GM21576 (cell line): ENCODE measurements around the gene OR10A2.
"Not testable (repeated sequence)": the region's sequence is repeated elsewhere in the genome, so short reads cannot be mapped to it uniquely, and the experiment has no call there.

Experiments used
- ATAC-seq: cut with Tn5 transposase; IDR thresholded peaks from one replicate; pipeline ENCODE4 v1.9.1; 2021; ENCODE audit warnings: mild to moderate bottlenecking, moderate library complexity; ENCODE audit not compliant: unreplicated experiment

Gene OR10A2

DNA sequence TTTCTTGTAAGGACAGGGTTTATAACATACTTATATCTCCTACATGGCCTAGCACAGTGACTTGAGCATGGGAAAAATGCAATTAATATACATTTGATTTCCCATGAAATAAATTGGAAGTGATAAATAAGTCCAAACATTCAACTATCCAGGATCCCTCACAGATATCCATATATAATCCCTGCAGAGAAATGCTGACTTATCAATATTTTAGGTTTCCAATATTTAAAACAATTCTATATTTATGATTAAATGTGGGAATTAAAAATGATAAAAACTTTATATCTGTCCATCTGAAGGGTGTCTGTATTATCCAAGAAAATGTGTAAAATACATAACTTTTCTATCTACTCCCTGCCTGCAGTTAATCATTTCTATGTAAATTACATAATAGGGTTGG lies 19.9 kb downstream of the OR10A2 start:
- ATAC-seq = no peak

DNA sequence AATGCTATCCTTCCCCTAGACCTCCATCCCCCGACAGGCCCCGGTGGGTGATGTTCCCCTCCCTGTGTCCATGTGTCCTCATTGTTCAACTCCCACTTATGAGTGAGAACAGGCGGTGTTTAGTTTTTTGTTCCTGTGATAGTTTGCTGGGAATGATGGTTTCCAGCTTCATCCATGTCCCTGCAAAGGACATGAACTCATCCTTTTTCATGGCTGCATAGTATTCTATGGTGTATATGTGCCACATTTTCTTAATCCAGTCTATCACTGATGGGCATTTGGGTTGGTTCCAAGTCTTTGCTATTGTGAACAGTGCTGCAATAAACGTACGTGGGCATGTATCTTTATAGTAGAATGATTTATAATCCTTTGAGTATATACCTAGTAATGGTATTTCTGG lies 24.9 kb downstream of the OR10A2 start:
- not testable (repeated sequence) for ATAC-seq

DNA sequence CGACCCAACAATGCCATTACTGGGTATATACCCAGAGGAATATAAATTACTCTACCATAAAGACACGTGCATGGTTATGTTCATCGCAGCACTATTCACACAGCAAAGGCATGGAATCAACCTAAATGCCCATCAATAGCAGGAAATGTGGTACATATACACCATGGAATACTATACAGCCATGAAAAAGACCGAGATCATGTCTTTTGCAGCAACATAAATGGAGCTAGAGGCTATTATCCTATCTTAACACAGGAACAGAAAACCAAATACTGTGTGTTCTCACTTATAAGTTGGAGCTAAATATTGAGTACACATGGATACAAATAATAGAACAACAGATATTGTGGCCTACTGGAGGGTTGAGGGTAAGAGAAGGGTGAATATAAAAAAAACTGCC lies 26.0 kb downstream of the OR10A2 start:
- ATAC-seq = no peak

DNA sequence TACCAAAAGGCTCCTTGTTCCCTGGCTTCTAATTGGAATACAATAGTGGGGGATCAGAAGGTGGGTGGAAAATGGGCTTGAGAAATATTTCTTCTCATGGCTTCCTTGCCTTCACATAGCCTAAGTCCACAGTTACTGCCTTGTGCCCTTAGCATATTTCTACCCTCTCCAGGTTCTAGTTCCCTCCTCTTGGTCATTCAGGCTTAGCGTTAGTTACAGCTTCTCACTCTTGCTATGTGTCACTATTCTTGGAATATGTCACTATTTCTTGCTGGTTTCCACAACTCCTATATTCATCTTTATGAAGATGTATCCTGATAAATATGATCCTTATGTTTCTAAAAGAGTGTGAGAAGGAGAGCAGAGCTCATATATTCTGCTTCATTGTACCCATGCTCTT lies 27.0 kb downstream of the OR10A2 start:
- no peak for ATAC-seq

DNA sequence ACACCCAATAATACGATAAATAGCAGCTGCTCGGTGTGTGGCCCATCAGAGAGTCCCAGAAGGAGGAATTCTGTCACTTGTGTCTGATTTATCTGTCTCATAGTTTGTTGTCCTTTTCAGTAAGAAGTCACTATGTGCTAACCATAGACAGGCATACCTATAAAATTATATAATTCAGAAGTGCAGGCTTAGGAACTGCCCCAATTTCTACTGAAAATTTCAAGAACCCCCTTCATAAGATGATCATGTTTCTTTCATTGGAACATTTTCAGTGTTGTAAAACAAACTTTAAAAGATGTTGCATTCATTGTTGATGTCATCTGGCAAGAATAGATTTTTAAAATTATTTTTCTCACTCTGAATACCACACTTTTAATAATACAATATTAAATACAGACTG lies 29.5 kb downstream of the OR10A2 start, which contains the start of gene OR2D2:
Gene OR2D2 (minus strand): TSS at position 101 of the 400 bp plus-strand sequence. CDS start 0 bp downstream, at position 101.
- ATAC-seq = no peak

DNA sequence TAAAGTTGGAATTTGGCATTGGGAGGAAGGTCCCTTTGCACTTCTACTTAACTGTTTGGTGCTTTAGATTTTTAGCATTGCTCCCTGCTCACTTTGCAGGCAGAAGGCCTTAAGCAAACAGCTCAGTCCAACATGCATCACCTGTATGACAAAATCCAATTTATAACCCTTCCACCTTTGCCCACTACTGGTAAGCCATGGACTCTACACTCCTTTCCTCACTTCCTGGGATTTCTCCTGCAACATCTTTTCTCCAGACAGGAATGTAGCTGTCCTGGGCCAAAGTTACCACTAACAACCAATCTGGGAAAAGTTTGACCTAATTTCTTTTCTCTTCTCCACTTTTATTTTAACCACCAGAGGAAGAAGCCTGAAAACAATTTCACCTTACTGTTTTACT lies 31.2 kb downstream of the OR10A2 start:
- no peak for ATAC-seq

DNA sequence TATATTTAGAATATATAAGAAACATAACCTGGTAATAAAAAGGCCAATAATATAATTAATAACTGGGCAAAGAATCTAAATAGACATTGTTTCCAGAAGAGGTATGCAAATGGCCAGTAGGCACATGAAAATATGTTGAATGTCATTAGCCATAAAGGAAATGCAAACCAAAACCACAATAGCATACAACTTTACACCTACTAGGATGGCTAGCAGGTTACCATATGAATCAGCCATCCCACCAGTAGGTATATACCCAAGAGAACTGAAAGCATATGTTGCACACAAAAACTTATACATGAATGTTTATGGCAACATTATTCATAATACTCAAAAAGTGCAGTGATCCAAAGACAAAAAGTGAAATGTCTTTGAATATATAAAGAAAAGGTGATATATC lies 32.2 kb downstream of the OR10A2 start:
- ATAC-seq = peak; percentile 89

DNA sequence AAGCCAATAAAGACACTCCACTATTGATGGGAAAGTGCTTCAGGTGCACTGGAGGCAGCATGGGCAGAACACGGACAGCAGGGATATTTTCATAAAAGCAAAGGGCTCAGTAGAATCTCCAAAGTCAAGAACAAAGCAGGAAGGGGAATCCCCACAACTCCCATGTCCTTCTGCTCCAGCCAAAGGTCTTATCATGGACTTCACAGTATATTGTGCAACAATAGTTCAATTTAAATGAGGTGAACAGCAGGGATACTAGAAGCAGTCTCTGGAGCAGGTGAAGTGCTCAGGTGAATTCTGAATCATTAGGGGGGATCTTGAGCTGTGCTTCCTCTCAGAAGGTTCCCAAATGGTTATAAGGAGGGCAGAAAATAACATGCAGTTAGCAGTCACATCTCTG lies 36.1 kb downstream of the OR10A2 start:
- no peak for ATAC-seq

DNA sequence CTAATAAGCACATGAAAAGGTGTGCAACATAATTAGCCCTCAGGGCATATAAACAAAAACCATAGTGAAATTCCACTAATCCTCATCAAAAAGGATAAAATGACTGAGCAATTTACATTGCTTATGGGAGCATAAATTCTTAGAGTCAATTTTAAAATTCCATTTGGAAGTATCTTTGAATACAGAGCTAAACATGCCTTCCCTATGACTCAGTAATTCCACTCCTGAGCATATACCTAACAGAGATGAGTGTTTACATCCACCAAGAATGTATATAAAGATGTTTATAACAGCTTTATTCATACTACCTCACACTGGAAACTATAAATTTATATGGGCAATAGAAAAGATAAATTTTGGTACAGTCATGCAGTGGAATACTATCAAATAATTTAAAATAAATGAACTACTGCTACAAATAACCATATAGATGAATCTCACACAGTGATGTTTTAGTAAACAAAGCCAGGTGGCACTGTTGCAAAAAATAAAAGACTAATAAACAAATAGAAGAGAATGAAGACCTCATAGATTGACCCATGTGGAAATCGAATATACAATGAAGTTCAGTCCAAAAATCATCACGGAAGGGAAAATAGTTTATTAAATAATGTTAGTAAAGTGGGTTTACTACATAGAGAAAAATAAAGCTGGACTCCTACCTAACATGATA lies 37.6 kb downstream of the OR10A2 start:
- ATAC-seq = no peak

DNA sequence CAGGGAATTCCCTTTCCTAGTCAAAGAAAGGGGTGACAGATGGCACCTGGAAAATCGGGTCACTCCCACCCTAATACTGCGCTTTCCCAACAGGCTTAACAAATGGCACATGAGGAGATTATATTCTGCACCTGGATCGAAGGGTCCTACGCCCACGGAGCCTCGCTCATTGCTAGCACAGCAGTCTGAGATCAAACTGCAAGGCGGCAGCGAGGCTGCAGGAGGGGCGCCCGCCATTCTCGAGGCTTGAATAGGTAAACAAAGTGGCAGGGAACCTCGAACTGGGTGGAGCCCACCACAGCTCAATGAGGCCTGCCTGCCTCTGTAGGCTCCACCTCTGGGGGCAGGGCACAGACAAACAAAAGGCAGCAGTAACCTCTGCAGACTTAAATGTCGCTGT lies 41.9 kb downstream of the OR10A2 start:
- not testable (repeated sequence) for ATAC-seq

DNA sequence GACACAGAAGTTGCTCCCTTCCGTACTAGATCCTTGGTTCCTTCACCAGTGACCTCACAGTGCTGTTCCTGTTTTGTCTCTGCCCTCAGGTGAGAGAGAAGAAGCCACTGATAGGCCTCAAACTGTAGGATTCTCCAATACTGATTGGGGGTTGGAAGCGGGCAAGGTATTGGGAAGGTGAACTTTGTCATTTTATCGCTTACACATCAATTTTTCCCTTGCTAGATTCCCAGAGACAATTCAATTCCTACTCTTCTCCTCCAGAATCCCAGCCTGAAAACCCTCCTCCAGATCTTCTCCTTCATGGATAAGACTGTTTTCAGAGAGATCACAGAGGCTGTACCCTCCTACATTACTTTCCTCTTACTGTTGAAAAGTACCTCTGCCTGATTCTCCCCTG lies 48.5 kb downstream of the OR10A2 start:
- no peak for ATAC-seq

DNA sequence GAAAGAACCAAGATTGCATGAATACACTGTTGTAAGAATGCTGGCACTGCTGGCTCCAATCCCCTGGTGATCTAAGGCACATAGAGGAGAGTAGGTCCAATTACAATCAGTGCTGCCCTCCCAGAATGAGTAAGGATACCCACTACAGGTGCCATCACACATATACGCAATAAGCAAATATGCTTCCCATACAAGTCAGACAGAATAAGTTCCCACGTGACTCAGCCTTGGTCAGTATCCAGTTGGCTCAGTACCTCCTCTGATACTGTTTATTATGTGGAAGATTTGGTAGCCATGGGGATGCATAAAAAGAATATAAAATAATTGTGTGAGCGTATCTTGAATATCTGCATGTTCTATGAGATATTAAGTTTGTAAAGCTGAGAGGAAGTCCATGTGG lies 49.1 kb downstream of the OR10A2 start:
- ATAC-seq = no peak

DNA sequence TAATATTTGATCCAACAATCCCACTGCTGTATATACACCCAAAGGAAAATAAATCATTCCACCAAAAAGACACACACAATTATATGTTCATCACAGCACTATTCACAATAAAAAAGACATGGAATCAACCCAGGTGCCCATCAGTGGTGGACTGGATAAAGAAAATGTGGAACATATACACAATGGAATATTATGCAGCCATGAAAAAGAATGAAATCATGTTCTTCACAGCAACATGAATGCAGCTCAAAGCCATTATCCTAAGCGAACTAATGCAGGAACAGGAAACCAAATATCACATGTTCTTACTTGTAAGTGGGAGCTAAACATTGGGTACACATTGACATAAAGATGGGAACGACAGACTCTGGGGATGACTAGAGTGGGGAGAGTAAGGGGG lies 56.8 kb downstream of the OR10A2 start:
- no peak for ATAC-seq

DNA sequence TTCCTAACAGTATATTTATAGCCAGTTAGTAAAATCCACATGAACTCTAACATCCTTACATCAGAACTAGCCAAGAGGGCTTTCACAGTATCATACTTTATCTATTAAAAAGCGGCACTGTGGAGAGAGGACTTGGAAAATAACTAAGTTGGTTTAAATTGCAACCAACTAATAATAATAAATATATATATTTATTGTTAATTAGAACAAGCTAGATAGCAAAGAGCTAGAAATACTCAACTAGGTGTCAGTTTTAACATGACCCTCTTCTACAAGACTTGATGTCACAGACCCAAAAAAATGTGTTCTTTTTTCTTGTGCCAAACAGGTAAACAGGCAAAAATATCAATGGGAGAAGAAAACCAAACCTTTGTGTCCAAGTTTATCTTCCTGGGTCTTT lies 57.8 kb downstream of the OR10A2 start, which contains the start of gene OR2D3:
Gene OR2D3 (plus strand): TSS at position 301 of the 400 bp plus-strand sequence. CDS start 0 bp downstream, at position 301.
- ATAC-seq = no peak
